ENCODE measurements around the gene P3H4. TPM values are rescaled to one million over a fixed set of nuclear protein-coding genes. Genes with fewer than 3 reads are reported as not detected.

Gene P3H4
- total RNA-seq, 1 donor from 2014 or later = 9.5 TPM

DNA sequence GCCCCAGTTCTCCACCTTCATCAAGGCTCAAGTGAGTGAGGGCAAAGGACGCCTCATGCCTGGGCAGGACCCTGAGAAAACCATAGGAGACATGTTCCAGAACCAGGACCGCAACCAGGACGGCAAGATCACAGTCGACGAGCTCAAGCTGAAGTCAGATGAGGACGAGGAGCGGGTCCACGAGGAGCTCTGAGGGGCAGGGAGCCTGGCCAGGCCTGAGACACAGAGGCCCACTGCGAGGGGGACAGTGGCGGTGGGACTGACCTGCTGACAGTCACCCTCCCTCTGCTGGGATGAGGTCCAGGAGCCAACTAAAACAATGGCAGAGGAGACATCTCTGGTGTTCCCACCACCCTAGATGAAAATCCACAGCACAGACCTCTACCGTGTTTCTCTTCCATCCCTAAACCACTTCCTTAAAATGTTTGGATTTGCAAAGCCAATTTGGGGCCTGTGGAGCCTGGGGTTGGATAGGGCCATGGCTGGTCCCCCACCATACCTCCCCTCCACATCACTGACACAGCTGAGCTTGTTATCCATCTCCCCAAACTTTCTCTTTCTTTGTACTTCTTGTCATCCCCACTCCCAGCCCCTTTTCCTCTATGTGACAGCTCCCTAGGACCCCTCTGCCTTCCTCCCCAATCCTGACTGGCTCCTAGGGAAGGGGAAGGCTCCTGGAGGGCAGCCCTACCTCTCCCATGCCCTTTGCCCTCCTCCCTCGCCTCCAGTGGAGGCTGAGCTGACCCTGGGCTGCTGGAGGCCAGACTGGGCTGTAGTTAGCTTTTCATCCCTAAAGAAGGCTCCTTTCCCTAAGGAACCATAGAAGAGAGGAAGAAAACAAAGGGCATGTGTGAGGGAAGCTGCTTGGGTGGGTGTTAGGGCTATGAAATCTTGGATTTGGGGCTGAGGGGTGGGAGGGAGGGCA, 10.7 kb upstream of the P3H4 start:
- Histone ChIP-seq H3K27me3 (no peaks in the 10 kb centered on the region), H3K36me3 (peaks cover 13% of the 10 kb centered on the region), H3K4me3 (no peak overlapping the region), H3K27ac (no peak overlapping the region), H3K4me1 (no peaks in the 10 kb centered on the region), H3K9me3 (no peaks in the 10 kb centered on the region)
- no peak for ATAC-seq
- TF ChIP-seq, protein P1, sequence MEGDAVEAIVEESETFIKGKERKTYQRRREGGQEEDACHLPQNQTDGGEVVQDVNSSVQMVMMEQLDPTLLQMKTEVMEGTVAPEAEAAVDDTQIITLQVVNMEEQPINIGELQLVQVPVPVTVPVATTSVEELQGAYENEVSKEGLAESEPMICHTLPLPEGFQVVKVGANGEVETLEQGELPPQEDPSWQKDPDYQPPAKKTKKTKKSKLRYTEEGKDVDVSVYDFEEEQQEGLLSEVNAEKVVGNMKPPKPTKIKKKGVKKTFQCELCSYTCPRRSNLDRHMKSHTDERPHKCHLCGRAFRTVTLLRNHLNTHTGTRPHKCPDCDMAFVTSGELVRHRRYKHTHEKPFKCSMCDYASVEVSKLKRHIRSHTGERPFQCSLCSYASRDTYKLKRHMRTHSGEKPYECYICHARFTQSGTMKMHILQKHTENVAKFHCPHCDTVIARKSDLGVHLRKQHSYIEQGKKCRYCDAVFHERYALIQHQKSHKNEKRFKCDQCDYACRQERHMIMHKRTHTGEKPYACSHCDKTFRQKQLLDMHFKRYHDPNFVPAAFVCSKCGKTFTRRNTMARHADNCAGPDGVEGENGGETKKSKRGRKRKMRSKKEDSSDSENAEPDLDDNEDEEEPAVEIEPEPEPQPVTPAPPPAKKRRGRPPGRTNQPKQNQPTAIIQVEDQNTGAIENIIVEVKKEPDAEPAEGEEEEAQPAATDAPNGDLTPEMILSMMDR (IDR thresholded peaks at IDR 0.05) = no peak
- intact Hi-C loops (cut with DNase I) = no loop called here
- DNase-seq = no peak

DNA sequence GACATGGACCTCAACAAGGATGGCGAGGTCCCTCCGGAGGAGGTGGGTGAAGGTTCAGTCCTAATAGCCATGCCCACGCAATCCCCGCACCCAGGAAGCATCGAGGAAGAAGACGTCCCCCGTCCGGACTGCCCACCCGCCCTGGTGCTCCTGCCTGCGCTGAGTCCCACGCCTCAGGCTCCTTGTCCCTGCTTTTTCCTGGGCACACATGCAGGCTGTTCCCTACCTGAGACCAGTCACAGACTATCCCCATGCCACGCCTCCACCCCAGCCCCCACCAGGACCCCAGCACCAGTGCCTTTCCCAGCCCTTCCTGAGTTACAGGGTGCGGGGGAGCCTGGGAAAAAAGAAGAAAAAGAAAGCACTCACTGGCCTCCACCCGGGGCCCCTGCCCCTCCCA, 10.0 kb upstream of the P3H4 start:
- no peak for ATAC-seq
- H3K4me3 ChIP-seq = no peak overlapping the region
- DNase-seq = no peak
- no peaks in the 10 kb centered on the region for H3K4me1 ChIP-seq
- TF ChIP-seq, protein P1 (IDR thresholded peaks at IDR 0.05) = no peak
- peaks cover 9% of the 10 kb centered on the region for H3K36me3 ChIP-seq
- no peak overlapping the region for H3K27ac ChIP-seq
- intact Hi-C loops (cut with DNase I) = no loop called here
- H3K27me3 ChIP-seq = no peaks in the 10 kb centered on the region
- no peaks in the 10 kb centered on the region for H3K9me3 ChIP-seq

DNA sequence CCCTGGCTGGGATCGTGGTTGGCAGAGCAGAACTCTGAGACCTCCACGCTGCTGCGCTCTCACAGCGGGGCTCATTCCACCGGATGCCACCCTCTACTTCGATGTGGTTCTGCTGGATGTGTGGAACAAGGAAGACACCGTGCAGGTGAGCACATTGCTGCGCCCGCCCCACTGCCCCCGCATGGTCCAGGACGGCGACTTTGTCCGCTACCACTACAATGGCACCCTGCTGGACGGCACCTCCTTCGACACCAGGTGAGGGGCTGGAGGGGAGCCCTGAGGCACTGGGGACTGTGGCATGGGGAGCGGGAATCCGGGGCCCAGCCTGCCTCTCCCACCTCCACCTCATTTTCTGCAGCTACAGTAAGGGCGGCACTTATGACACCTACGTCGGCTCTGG, 6.3 kb upstream of the P3H4 start:
- no peaks in the 10 kb centered on the region for H3K27me3 ChIP-seq
- DNase-seq = no peak
- intact Hi-C loops (cut with DNase I) = no loop called here
- TF ChIP-seq, protein P1 (IDR thresholded peaks at IDR 0.05) = no peak
- no peaks in the 10 kb centered on the region for H3K4me1 ChIP-seq
- no peaks in the 10 kb centered on the region for H3K36me3 ChIP-seq
- ATAC-seq = no peak
- H3K4me3 ChIP-seq = no peak overlapping the region
- no peak overlapping the region for H3K27ac ChIP-seq
- no peaks in the 10 kb centered on the region for H3K9me3 ChIP-seq

DNA sequence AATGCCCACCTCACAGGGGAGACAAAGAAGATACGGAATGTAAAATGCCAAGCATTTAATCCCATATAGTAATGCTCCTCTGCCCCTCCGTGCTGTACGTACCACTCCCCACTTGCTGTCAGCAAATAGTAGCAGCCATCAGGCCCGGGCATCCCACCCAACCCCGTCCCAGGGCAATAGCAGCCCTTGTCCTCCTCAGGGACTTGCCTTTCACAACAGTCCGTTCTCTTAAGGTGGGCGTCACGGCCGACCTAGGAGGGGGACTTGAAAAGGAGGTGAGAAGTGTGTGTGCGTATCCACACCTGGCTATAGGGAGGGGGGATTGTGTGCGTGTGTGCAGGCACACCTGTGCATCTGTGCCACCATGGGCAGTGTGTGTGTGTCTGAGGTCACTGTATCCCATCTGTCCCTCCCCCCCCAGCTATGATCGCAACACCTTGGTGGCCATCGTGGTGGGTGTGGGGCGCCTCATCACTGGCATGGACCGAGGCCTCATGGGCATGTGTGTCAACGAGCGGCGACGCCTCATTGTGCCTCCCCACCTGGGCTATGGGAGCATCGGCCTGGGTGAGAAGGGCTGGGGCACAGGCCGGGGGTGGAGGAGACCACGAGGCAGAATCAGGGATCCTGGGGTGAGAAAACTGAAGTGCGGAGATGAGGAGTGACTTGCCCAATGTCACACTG, 5.0 kb upstream of the P3H4 start:
- Histone ChIP-seq H3K27me3 (no peaks in the 10 kb centered on the region), H3K36me3 (no peaks in the 10 kb centered on the region), H3K27ac (no peak overlapping the region), H3K4me3 (no peak overlapping the region), H3K4me1 (peaks cover 11% of the 10 kb centered on the region), H3K9me3 (no peaks in the 10 kb centered on the region)
- TF ChIP-seq, protein P1 (IDR thresholded peaks at IDR 0.05) = no peak
- DNase-seq (no peak), ATAC-seq (no peak)
- intact Hi-C loops (cut with DNase I) = no loop called here

DNA sequence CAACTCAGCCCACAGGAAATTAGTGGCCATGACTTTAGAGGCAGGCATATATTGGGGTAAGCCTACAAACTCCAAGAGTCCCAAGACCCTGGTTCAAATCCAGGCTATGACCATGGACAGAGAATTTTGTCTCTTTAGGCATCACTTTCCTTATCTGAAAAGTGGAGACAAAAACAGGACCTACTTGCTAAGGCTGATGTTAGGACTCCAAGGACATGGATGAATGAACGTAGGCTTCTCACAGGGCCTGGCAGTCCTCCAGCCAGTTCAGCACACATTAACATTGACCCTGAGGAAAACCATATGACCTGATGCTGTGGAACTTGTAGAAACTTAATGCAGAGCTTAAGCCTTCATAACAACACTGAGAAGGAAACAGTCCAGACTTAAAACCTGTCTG, 2.4 kb upstream of the P3H4 start:
- TF ChIP-seq, protein P1 (IDR thresholded peaks at IDR 0.05) = no peak
- H3K4me3 ChIP-seq = no peak overlapping the region
- peaks cover 25% of the 10 kb centered on the region for H3K4me1 ChIP-seq
- no peaks in the 10 kb centered on the region for H3K36me3 ChIP-seq
- DNase-seq (no peak), ATAC-seq (no peak)
- no peak overlapping the region for H3K27ac ChIP-seq
- H3K9me3 ChIP-seq = no peaks in the 10 kb centered on the region
- H3K27me3 ChIP-seq = no peaks in the 10 kb centered on the region
- intact Hi-C loops (cut with DNase I) = no loop called here
